Measurements from ENCODE around the gene TLR2.

TLR2 gene

GRCh38 chr4:153684182-153684970, at the start of gene TLR2:
Gene TLR2, plus strand, starts transcription at chr4:153684280. Its CDS starts 18,628 bp downstream, at chr4:153702908.
- no peak for DNase-seq

- DNase-seq = no peak
Observed at GRCh38 chr4:153634738-153635353, 49.2 kb upstream of the TLR2 start.

DNA sequence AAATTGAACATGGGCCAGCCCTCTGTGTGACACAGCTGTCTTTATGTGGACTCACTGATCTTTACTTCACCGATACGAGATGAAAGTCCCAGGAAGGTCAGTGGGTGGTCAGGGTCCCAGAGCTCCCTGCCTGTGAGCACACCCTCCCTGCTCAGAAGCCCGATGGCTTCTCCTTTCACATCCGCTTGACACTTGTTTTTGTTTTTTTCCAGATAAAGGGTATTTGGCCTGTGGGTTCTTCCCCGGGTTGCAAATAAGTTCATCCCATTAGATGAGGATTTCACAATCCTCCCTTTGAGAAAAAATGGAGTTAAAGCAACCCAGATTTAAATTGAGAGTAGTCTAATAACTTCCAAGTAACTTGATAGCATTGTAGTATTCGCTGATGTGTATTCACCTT, 48.2 kb upstream of the TLR2 start:
- no peak for DNase-seq

DNA sequence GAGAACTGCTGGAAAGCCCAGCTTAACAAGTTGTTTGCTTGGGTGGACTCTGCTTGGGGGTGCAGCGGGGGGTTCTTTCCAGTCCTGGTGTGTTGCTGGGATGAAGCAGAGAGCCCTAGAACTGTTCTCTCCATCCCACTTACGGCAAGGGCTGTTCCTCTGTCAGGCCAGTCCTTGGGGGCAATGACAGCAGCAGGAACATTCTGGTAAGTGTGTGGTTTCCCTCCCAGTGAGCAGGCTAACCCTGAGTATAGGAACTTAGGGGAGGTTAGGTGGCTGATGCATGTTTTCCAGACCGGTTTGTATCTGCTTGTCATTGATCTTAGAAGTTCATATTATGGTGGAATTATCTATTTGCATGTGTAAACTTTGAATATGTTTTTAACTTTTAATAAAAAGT, 46.9 kb upstream of the TLR2 start:
- DNase-seq = no peak

GRCh38 chr4:153638011-153638410, 46.1 kb upstream of the TLR2 start:
- DNase-seq = no peak

DNA sequence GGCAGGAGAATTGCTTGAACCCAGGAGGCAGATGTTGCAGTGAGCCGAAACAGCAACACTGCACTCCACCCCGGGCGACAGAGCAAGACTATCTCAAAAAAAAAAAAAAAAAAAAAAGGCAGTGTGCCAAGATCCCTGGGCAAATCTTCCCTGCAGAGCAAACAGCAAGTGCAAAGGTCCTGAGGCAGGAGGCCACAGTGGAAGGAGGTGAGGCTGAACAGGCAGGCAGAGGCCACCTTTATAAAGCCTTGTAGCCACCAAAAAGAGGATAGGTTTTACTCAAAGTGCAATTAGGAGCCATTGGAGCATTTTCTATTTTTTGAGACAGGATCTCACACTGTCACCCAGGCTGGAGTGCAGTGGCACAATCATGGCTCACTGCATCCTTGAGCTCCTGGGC, 45.1 kb upstream of the TLR2 start:
- DNase-seq = no peak

- no peak for DNase-seq
Observed at GRCh38 chr4:153639833-153640802, 44.0 kb upstream of the TLR2 start.

DNA sequence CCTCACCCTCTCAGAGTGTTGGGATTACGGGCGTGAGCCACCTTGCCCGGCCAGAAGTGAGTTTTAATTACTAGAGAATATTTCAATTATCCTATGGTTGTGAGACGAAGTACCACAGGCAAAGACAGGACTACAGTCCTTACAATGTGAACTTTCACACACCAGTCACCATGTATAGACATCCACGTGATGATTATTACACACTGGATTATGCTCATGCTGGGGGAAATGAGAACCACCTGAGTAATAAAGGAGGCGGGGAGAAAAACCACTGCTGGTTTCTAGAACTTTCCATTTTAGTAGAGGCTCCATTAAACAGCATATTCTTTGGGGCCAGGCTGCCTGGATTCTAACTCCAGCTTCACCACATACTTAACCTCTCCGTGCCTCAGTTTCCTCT, 42.5 kb upstream of the TLR2 start:
- no peak for DNase-seq

DNA sequence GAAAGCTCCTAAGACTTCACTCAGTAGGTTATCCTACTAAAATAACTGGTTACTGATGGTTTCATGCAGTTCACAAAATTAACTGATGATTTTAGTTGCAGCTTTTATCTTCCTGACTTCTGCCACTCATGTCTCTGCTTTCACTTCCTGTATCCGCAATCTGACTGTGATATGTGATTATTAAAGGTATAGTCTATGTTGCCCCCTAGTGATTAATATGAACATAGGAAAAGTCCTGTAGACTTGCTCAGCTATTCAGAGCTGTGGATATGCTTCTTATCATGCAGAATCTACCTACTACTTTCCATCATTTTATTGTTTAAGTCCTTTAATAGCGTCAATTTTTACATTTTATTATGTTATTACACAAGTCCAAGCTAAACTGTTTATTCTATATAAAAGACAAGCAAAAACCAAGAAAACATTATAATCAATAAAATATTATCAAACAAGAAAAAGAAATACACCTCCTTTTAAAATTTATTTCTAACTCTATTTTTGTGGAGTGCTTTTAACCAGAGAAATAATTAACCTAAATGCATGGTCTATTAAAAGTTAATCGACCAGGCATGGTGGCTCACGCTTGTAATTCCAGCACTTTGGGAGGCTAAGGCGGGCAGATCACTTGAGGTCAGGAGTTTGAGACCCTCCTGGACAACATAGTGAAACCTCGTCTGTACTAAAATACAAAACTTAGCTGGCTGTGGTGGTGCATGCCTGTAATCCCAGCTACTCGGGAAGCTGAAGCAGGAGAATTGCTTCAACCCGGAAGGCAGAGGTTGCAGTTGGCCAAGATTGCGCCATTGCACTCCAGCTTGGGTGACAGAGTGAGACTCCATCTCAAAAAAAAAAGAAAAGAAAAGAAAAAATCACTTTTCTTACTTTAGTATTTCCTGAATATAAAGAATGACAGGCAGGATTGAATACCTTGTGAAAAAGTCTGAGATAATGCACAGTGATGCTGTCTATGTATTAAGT, 40.4 kb upstream of the TLR2 start:
- peak; percentile 46 for DNase-seq

- no peak for DNase-seq
Observed at GRCh38 chr4:153645183-153645582, 38.9 kb upstream of the TLR2 start.

DNA sequence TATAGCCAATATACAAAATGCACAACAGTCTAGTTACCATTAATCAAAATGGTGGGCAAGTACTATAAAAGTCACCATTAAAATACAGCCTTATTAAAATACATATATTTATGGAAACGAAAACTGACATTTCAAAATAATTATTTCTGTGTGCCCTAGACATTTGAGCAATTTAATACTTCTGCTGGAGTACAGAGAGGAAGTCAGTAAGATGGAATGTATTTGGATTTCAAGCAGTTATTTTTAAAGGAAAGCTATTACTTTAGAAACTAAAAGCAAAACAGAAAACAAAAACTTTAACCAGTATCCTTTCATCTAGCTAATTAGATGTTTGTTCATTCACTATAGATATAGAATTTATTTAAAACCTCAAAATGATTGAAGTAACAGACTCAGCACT, 37.8 kb upstream of the TLR2 start:
- DNase-seq = no peak

- no peak for DNase-seq
Observed at GRCh38 chr4:153646978-153647377, 37.1 kb upstream of the TLR2 start.

- DNase-seq = no peak
Observed at GRCh38 chr4:153647975-153648374, 36.1 kb upstream of the TLR2 start.

GRCh38 chr4:153649572-153649991, 34.5 kb upstream of the TLR2 start:
- peak; percentile 8 for DNase-seq

- no peak for DNase-seq
Observed at GRCh38 chr4:153651116-153651515, 33.0 kb upstream of the TLR2 start.

GRCh38 chr4:153651587-153651986, 32.5 kb upstream of the TLR2 start:
- DNase-seq = no peak

- no peak for DNase-seq
Observed at GRCh38 chr4:153652051-153652784, 31.9 kb upstream of the TLR2 start.

DNA sequence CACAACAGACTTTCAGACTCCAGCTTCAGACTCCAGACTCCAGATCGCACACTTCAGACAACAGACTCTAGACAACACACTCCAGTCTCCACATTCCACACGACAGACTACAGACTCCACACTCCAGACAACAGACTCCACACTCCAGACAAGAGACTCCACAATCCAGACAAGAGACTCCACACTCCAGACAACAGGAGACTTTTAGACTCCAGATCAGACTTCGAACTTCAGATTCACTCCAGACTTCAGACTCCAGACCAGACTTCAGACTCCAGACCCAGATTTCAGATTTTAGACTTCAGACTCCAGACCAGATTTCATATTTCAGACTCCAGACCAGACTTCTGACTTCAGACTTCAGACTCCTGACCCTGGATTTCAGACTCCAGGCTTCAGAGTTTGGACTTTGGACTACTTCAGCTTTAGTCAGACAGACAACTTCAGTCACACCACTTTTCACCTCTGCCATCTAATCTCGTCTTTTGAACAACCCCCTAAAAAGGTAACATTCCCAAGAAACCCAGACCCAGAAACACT, 29.0 kb upstream of the TLR2 start:
- no peak for DNase-seq

DNA sequence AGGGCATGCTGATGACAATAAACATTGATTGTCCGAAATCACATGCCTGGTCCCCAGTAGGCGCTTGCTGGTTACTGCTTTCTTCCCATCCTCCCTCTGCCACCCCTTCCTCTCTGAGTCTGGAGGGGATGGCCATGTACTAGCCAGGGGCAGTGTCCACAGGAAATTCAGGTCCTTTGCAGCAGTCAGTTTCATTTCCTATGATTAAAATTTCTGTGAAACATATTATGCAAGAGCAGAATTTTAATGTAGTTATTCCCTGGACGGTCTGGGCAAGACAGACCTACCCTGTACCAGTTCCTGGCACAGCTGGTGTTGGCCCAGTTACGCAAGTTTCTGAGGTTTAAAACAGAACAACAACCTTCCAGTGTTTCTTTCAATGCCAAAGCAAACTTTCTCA, 28.2 kb upstream of the TLR2 start:
- DNase-seq = no peak

DNA sequence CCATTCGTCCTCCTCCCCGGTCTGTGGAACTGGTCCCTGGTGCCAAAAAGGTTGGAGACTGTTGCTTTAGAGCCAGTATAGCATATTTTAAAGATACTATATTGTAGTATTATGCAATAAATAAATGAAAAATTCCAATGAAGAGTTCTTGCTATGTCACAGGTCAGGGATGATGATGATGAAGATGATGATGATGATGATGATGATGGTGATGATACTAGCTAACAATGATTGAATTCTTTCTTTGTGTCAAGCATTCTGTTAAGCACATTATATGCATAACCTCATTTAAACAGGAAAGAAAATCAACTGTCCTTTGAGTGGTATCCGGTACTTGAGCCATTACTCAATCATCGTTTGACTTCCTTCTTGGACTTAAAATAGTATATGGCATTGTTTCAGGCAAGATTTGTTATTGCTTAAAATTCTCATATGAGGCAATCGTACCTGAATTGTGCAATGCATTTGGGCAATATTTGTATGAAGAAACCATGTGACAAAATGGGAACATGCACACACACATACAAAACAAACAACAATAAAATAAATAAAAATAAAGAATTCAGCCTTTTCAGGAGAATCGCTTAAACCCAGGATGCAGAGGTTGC, 22.8 kb upstream of the TLR2 start:
- DNase-seq = no peak

DNA sequence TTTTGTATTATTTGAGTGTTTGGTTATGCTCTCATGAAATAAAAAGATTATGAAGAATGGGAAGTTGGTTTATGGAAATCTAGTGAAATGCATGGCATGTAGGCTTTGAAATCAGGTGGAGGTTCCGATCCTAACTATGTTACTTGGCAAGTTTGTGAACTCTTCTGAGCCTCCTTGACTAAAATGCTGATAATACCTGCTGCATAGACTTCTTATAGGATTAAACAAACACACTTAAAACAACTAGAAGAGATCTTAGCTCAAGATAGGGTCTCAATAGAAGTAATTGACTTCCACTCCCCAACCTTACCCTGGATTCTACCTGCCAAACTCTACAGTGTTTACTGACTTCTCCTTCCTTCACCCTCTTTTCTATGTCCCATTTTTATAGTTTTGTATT, 22.2 kb upstream of the TLR2 start:
- DNase-seq = no peak
